HepG2 (cell line): ENCODE results near the gene GSS. TPM values are rescaled to one million over a fixed set of nuclear protein-coding genes. Genes with fewer than 3 reads are reported as not detected.

ENCODE experiments used
- ATAC-seq: fragments of 200-7000 bp; cut with Tn5 transposase; 3 replicates; pipeline ENCODE4 v1.9.1; 2020; ENCODE audit warnings: mild to moderate bottlenecking, moderate library complexity
- BruUV-seq: library from RNA; stranded (reverse); fragments of 400-500 nt; replicated peaks from 2 replicates; lab custom pipeline; 2021; lab: Mats Ljungman, UMichigan
- CTCF ChIA-PET: fragments of 300-600 bp; formaldehyde crosslinking; extraction: SDS; loops from one replicate; lab custom pipeline; 2021; ENCODE audit warnings: low total read pairs, inconsistent platforms, low intra/inter-chr PET ratio; lab: Yijun Ruan, JAX
- POLR2A ChIA-PET: fragments of 350-600 bp; sonication (Branson Sonifier 250); formaldehyde crosslinking; loops from one replicate; lab custom pipeline; 2020; ENCODE audit warnings: antibody characterized with exemption, inconsistent platforms; lab: Yijun Ruan, JAX
- DNase-seq: peaks from one replicate; pipeline ENCODE4 v3.0.0-alpha.2; 2015; ENCODE audit warnings: low spot score
- FAIRE-seq: peaks from 3 replicates; lab custom pipeline; 2011; peaks lifted over from hg19 to GRCh38; lab: Jason Lieb, UNC
- H2AFZ ChIP-seq: one replicate; pipeline ENCODE4 v1.6.1; 2011; ENCODE audit warnings: low read length, inconsistent platforms
- H3K27ac ChIP-seq: fragments of 300-600 bp; 3 replicates; pipeline ENCODE4 v1.8.0; 2011; ENCODE audit warnings: mixed run types, mild to moderate bottlenecking, mixed read lengths, low read length, inconsistent platforms; ENCODE audit not compliant: insufficient read depth; ENCODE audit errors: extremely low read length
- H3K27me3 ChIP-seq, 2 experiments: fragments of 200-600 bp in 1 of 2; 2 replicates in 1 of 2; 3 replicates in 1 of 2; pipeline versions ENCODE4 v1.6.0 to v1.8.0; 2011; ENCODE audit warnings: low read length in 2 of 2, mild to moderate bottlenecking in 2 of 2, moderate library complexity in 2 of 2, inconsistent platforms in 1 of 2; ENCODE audit not compliant: insufficient read depth in 2 of 2, control insufficient read depth in 1 of 2
- H3K36me3 ChIP-seq, 2 experiments: fragments of 200-600 bp in 1 of 2; replicated peaks in 1 of 2; 2 replicates in 1 of 2; 3 replicates in 1 of 2; pipeline versions ENCODE4 v1.5.1 to v1.8.0; 2011; ENCODE audit warnings: low read length in 2 of 2, inconsistent platforms in 1 of 2; ENCODE audit not compliant: insufficient read depth in 2 of 2, control insufficient read depth in 1 of 2
- H3K4me1 ChIP-seq: 2 replicates; pipeline ENCODE4 v1.5.1; 2012; ENCODE audit warnings: low read length, inconsistent platforms; ENCODE audit not compliant: insufficient read depth
- H3K4me2 ChIP-seq: 2 replicates; pipeline ENCODE4 v1.6.0; 2011; ENCODE audit warnings: low read depth, low read length, inconsistent platforms
- H3K4me3 ChIP-seq, 3 experiments: fragments of 200-600 bp in 1 of 3; sonication (generic), shearing (Covaris generic) in 1 of 3; replicated peaks in 1 of 3; 2 replicates each; pipeline ENCODE4 v1.5.1; 2011 to 2016; ENCODE audit warnings: low read length in 3 of 3, inconsistent platforms in 2 of 3, low read depth in 2 of 3, mild to moderate bottlenecking in 2 of 3, control low read depth in 1 of 3, mixed read lengths in 1 of 3; ENCODE audit not compliant: insufficient read depth in 1 of 3
- H3K79me2 ChIP-seq: one replicate; pipeline ENCODE4 v1.6.1; 2011; ENCODE audit warnings: low read length, inconsistent platforms; ENCODE audit not compliant: insufficient read depth
- H3K9ac ChIP-seq: 2 replicates; pipeline ENCODE4 v1.6.0; 2011; ENCODE audit warnings: mild to moderate bottlenecking, low read depth, low read length, inconsistent platforms; ENCODE audit not compliant: insufficient read depth
- H3K9me3 ChIP-seq: 2 replicates; pipeline ENCODE4 v1.5.1; 2012; ENCODE audit warnings: mild to moderate bottlenecking, low read length
- H4K20me1 ChIP-seq: 2 replicates; pipeline ENCODE4 v1.6.0; 2011; ENCODE audit warnings: inconsistent platforms, mild to moderate bottlenecking, low read length, moderate library complexity; ENCODE audit not compliant: insufficient read depth
- CBFB ChIP-seq: sonication (generic); formaldehyde crosslinking; IDR thresholded peaks from 2 replicates; pipeline ENCODE4 v1.4.0; 2020; ENCODE audit warnings: missing genetic modification reagents
- GTF2F1 ChIP-seq: fragments of 150-350 bp; IDR thresholded peaks from 2 replicates; pipeline ENCODE4 v1.6.1; 2014; ENCODE audit warnings: low read length
- MAF1 ChIP-seq: sonication (generic); formaldehyde crosslinking; IDR thresholded peaks from 2 replicates; pipeline ENCODE4 v1.5.0; 2020; ENCODE audit warnings: missing genetic modification reagents, borderline replicate concordance
- MYPOP ChIP-seq: sonication (generic); formaldehyde crosslinking; IDR thresholded peaks from 2 replicates; pipeline ENCODE4 v1.8.1; 2023; ENCODE audit warnings: mild to moderate bottlenecking, moderate library complexity, missing genetic modification reagents
- NCOA1 ChIP-seq: sonication (generic); formaldehyde crosslinking; IDR thresholded peaks from 2 replicates; pipeline ENCODE4 v1.9.0; 2021; ENCODE audit warnings: missing genetic modification reagents
- RBM39 ChIP-seq: fragments of 200-400 bp; formaldehyde crosslinking; IDR thresholded peaks from one replicate; pipeline ENCODE4 v1.6.1; 2018; ENCODE audit warnings: antibody characterized with exemption, mild to moderate bottlenecking, low read depth, low read length; ENCODE audit not compliant: poor library complexity, severe bottlenecking
- SKIL ChIP-seq: sonication (generic); formaldehyde crosslinking; IDR thresholded peaks from 2 replicates; pipeline ENCODE4 v1.8.0; 2022; ENCODE audit warnings: missing genetic modification reagents, mild to moderate bottlenecking, moderate library complexity, borderline replicate concordance
- THYN1 ChIP-seq: sonication (generic); formaldehyde crosslinking; IDR thresholded peaks from 2 replicates; pipeline ENCODE4 v1.8.1; 2023; ENCODE audit warnings: low read depth, mild to moderate bottlenecking, moderate library complexity, missing genetic modification reagents, borderline replicate concordance
- WIZ ChIP-seq: sonication (generic); formaldehyde crosslinking; IDR thresholded peaks from 2 replicates; pipeline ENCODE4 v1.5.1; 2020; ENCODE audit warnings: mild to moderate bottlenecking, missing genetic modification reagents
- ZFYVE20 ChIP-seq: sonication (generic); formaldehyde crosslinking; IDR thresholded peaks from 2 replicates; pipeline ENCODE4 v1.8.0; 2023; ENCODE audit warnings: low read depth, mild to moderate bottlenecking, moderate library complexity, missing genetic modification reagents, borderline replicate concordance
- ZNF83 ChIP-seq: sonication (generic); formaldehyde crosslinking; IDR thresholded peaks from 2 replicates; pipeline ENCODE4 v1.4.0; 2020; ENCODE audit warnings: missing genetic modification reagents, mild to moderate bottlenecking, borderline replicate concordance
- WGBS: methylation state at CpG from one replicate; pipeline ENCODE4 v1.1.6; 2017; ENCODE audit warnings: low lambda C conversion rate; 5-methylcytosine and 5-hydroxymethylcytosine counted together
- in situ Hi-C: cut with HindIII; loops from 2 replicates; pipeline ENCODE4 v1.10.0; 2017; ENCODE audit warnings: low pct_unique_long_range_greater_than_20kb; ENCODE audit not compliant: extremely low pct_ligation_motif_present
- intact Hi-C: fragments of 100-400 bp; cut with micrococcal nuclease; formaldehyde crosslinking; loops from one replicate; pipeline ENCODE4 v1.10.0; 2022; ENCODE audit not compliant: unreplicated experiment
- polyA plus RNA-seq, 8 experiments: library from polyadenylated mRNA; depleted of rRNA in 3 of 8; stranded (reverse) in 7 of 8; unstranded in 1 of 8; fragments of >200 nt; fragmentation: Illumina TruSeq in 4 of 8; extraction: Trizol in 4 of 8; gene quantifications; 2 replicates each; pipeline versions ENCODE4 v1.2.1 to v1.2.3, GENCODE V29; 2011 to 2016; ENCODE audit warnings: low read depth in 4 of 8, missing spikeins in 1 of 8, mixed read lengths in 1 of 8; ENCODE audit not compliant: insufficient read depth in 1 of 8
- total RNA-seq, 5 experiments: library from RNA; depleted of rRNA; stranded (reverse); fragments of >200 nt; fragmentation: Illumina TruSeq; extraction: Trizol; gene quantifications; 2 replicates each; pipeline ENCODE4 v1.2.3, GENCODE V29; 2016; ENCODE audit warnings: low read depth in 1 of 5

The GSS gene
- total and polyA plus RNA-seq, 2 of the 13 experiments (the other 11 are each of a cell fraction or from before 2014, with no cell fraction given), result 80.1 to 102 TPM

- no peak for FAIRE-seq
- CTCF ChIA-PET, result no interaction called here
- in situ Hi-C loops, result no loop called here
Measured at GRCh38 chr20:34974246-34974645, 18.6 kb upstream of the GSS start.

More at GRCh38 chr20:34974246-34974645, 18.6 kb upstream of the GSS start:
- Histone ChIP-seq H4K20me1 (no peaks in the 10 kb centered on the region), H3K4me3 (no peak overlapping the region)
- intact Hi-C loops, result no loop called here
- POLR2A ChIA-PET, result interaction anchor here (0.7 kb wide), 1 partner anchor 26 kb away, joined by 3 read pairs; no protein-coding TSS in a partner anchor
- TF ChIP-seq THYN1 (CRISPR knock-in tag) (no peak), CBFB (CRISPR knock-in tag) (no peak), ZNF83 (CRISPR knock-in tag) (no peak), NCOA1 (CRISPR knock-in tag) (no peak), WIZ (CRISPR knock-in tag) (no peak), RBM39 (no peak), MAF1 (no peak), ZFYVE20 (CRISPR knock-in tag) (no peak), SKIL (CRISPR knock-in tag) (no peak), GTF2F1 (no peak), MYPOP (CRISPR knock-in tag) (no peak)
- TF ChIP-seq, all 625 proteins: peak for 0
- 30% methylated on average over 4 of the region's 4 CpGs for WGBS
- DNase-seq, result no peak
- Histone ChIP-seq H3K79me2 (no peaks in the 10 kb centered on the region), H3K4me1 (peaks cover 22% of the 10 kb centered on the region), H3K36me3 (no peaks in the 10 kb centered on the region), H3K4me2 (no peak overlapping the region), H2AFZ (no peak overlapping the region), H3K9ac (no peak overlapping the region), H3K27ac (no peak overlapping the region), H3K27me3 (peaks cover 2 to 16% of the 10 kb centered on the region in 2 experiments; a peak in 2 of 5 replicates), H3K9me3 (no peaks in the 10 kb centered on the region)
- no peak for ATAC-seq
- BruUV-seq, result no TSS peak
